ENCODE results near the gene ING5. TPM values are rescaled to one million over a fixed set of nuclear protein-coding genes. Genes with fewer than 3 reads are reported as not detected.
A peak's percentile ranks its signal among the peaks of the same experiment; 100 is the strongest.
"Not testable (repeated sequence)": the region's sequence is repeated elsewhere in the genome, so short reads cannot be mapped to it uniquely, and the experiment has no call there.

ING5 gene
- total RNA-seq, 2 experiments from 2014 or later: 26.4 to 27.4 TPM

DNA sequence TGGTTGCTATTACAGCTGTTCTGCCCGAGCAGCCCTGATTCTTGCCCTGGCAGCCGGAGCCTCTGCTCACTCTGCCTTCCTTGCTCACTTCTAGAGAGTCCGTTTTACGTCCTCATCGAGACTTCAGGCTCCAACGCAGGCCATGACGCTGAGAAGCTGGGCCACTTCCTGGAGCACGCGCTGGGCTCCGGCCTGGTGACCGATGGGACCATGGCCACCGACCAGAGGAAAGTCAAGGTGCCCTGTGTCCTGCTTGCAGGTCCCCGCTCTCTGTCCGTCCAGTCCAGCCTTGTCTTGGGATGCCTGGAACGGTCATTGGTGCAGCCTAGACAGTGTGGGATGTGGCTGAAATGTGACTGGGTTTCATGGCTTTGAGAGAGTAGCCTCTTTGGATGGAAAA lies 49.3 kb downstream of the ING5 start:
- no peak overlapping the region for H3K27ac Mint-ChIP-seq
- DNase-seq: no peak
- H3K9me3 Mint-ChIP-seq: no peaks in the 10 kb centered on the region
- POLR2A ChIA-PET: no interaction called here
- peaks cover 20% of the 10 kb centered on the region for H3K36me3 Mint-ChIP-seq (ENCODE audit: low read depth)
- H3K27me3 Mint-ChIP-seq: no peaks in the 10 kb centered on the region
- no peak overlapping the region for H3K4me3 Mint-ChIP-seq
- H3K4me1 Mint-ChIP-seq: no peaks in the 10 kb centered on the region
- CTCF ChIA-PET: no interaction called here

DNA sequence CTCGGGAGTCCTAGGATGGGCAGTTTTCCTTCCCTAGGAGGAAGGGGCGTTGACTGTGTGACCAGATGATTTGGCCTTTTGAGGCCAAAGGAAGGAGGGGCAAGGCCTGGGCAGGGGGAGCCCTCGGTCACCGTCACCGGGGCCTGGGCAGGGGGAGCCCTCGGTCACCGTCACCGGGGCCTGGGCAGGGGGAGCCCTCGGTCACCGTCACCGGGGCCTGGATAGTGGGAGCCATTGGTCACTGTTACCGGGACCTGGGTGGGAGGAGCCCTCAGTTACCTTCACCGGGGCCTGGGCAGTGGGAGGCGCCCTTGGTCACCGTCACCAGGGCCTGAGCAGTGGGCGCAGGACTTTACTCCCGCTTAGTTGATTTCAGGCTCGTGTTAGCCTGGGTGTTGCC lies 49.9 kb downstream of the ING5 start:
- H3K27me3 Mint-ChIP-seq: no peaks in the 10 kb centered on the region
- H3K4me1 Mint-ChIP-seq: no peaks in the 10 kb centered on the region
- ChIA-PET CTCF (no interaction called here), POLR2A (no interaction called here)
- peaks cover 19% of the 10 kb centered on the region for H3K36me3 Mint-ChIP-seq (ENCODE audit: low read depth)
- no peak overlapping the region for H3K4me3 Mint-ChIP-seq
- no peak for DNase-seq
- no peak overlapping the region for H3K27ac Mint-ChIP-seq
- H3K9me3 Mint-ChIP-seq: no peaks in the 10 kb centered on the region

DNA sequence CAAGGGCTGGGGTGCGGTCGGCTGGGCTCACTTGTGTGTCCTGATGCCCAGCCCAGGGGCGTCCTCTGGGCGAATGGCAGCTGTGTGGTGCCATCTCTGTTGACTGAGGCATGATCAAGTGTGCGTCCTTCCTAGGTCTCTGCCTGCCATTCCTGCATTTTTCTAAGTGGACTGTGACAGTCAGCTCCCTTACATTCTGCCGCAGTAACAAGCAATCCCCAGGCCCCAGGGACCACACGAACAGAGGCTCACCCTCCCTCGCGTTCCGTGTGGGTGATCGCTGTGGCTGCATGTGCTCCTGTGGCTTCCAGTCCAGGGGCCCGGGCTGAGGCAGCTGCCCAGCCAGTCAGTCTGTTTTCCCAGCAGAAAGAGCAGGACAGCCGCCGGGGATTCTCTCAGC lies 50.4 kb downstream of the ING5 start:
- DNase-seq: no peak
- Mint-ChIP-seq H3K27me3 (no peaks in the 10 kb centered on the region), H3K36me3 (ENCODE audit: low read depth) (peaks cover 15% of the 10 kb centered on the region), H3K27ac (no peak overlapping the region), H3K9me3 (no peaks in the 10 kb centered on the region), H3K4me3 (no peak overlapping the region), H3K4me1 (peaks cover 2% of the 10 kb centered on the region)
- ChIA-PET CTCF (no interaction called here), POLR2A (no interaction called here)

DNA sequence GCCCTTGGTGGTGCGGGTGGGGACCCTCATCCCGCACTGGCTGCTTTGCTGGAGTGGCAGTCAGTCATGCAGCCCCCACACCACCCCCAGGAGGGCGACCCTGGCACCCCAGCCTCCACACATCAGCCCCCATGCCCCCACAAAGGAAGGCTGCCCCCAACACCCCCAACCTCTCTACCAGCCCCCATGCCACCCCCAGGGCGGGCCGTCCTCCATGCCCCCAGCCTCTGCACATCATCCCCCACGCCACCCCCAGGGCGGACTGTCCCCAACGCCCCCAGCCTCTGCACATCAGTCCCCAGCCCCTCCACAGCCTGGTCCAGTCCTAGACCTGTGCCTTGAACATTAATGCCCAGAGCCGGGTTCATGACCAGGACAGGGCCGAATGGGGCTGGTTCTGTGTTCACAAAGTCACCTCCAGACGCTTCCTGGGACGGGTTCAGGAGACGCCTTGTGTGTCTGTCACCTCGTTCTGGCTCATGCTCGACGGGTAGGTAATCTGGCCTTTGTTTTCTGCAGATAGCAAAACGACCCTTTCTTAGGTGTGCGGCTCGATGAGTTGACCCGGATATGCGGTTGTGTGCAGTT lies 50.9 kb downstream of the ING5 start:
- CTCF ChIA-PET: no interaction called here
- Mint-ChIP-seq H3K27me3 (no peaks in the 10 kb centered on the region), H3K36me3 (ENCODE audit: low read depth) (peaks cover 14% of the 10 kb centered on the region), H3K27ac (no peak overlapping the region), H3K4me1 (peaks cover 2% of the 10 kb centered on the region), H3K9me3 (no peaks in the 10 kb centered on the region), H3K4me3 (no peak overlapping the region)
- POLR2A ChIA-PET: no interaction called here
- DNase-seq: no peak

DNA sequence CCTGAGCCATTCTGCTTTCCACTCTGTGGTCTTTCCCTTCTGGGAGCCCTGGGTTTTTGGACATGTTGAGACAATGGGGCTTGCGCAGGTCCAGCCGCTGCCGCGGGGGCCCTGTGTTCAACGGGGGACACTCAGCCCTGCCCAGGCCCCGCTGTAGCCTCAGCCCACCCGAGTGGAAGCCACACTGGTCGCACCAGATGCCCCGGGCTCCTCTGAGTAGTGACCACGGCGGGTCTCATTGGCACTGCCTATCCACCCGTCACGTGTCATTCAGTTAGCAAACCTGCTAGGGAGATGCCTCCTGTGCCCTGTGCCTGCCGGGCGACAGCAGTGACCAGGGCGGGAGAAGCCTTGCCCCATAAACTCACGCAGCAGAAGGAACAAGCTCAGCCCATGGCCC lies 51.7 kb downstream of the ING5 start:
- Mint-ChIP-seq H3K27ac (no peak overlapping the region), H3K36me3 (ENCODE audit: low read depth) (peaks cover 17% of the 10 kb centered on the region), H3K27me3 (no peaks in the 10 kb centered on the region), H3K4me3 (no peak overlapping the region), H3K9me3 (no peaks in the 10 kb centered on the region), H3K4me1 (peaks cover 7% of the 10 kb centered on the region)
- CTCF ChIA-PET: no interaction called here
- DNase-seq: no peak
- POLR2A ChIA-PET: no interaction called here

DNA sequence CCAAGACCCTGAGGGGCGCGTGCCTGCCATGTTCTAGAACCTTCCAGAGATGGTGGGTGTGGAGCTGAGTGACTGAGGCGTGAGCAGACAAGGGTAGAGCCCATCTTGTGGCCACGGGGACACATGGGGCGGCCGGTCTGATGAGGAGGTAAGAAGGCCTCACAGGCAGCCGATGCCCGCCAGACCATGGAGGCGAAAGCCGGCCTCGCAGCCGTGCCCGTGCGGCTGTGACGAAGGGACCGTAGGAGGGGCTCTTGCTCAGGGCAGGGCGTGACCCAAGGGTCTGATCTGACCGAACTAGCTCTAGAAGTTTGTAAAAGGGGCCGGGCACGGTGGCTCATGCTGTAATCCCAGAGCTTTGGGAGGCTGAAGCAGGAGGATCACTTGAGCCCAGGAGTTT lies 52.2 kb downstream of the ING5 start:
- Mint-ChIP-seq H3K4me1 (peaks cover 11% of the 10 kb centered on the region), H3K27ac (no peak overlapping the region), H3K4me3 (no peak overlapping the region), H3K36me3 (ENCODE audit: low read depth) (peaks cover 14% of the 10 kb centered on the region), H3K27me3 (no peaks in the 10 kb centered on the region), H3K9me3 (no peaks in the 10 kb centered on the region)
- ChIA-PET CTCF (no interaction called here), POLR2A (interaction anchor here (1.4 kb wide), 1 partner anchor 10 kb away, joined by 3 read pairs; no protein-coding TSS in a partner anchor)
- DNase-seq: no peak

DNA sequence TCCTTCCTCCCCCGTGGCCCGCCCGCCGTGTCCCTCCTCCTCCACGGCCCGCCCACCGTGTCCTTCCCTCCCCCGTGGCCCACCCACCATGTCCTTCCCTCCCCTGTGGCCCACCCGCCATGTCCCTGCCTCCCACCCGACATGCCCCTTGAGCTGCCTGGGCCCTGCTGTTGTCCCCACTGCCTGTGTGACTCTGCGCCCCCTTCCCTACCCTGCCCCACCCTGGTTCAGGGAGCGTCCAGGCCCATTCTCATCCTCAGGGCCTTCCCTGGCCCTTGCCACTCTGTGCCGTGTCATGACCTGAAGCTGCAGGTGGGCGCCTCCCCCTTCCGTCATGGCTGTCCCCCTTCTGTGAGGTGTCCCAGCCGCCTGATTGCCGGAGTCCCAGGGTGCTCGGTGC lies 53.3 kb downstream of the ING5 start:
- DNase-seq: no peak
- H3K4me1 Mint-ChIP-seq: peaks cover 19% of the 10 kb centered on the region
- peaks cover 15% of the 10 kb centered on the region for H3K36me3 Mint-ChIP-seq (ENCODE audit: low read depth)
- no peak overlapping the region for H3K27ac Mint-ChIP-seq
- POLR2A ChIA-PET: interaction anchor here (1.4 kb wide), 1 partner anchor 12 kb away, joined by 3 read pairs; no protein-coding TSS in a partner anchor
- H3K9me3 Mint-ChIP-seq: peaks cover 2% of the 10 kb centered on the region
- no peaks in the 10 kb centered on the region for H3K27me3 Mint-ChIP-seq
- H3K4me3 Mint-ChIP-seq: no peak overlapping the region
- CTCF ChIA-PET: no interaction called here

DNA sequence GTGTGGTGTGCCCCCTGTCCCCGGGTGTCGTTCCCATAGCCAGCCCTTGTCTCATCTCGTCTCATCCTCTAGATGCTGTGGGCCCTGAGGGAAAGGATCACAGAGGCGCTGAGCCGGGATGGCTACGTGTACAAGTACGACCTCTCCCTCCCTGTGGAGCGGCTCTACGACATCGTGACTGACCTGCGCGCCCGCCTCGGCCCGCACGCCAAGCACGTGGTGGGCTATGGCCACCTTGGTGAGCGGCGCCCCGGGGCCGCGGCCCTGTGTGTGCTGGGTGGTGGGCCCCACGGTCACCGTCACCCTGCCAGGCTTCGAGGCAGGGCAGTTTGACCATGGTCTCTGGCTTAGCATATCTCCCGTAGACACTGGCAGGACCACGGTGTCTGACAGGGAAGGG lies 53.9 kb downstream of the ING5 start:
- Mint-ChIP-seq H3K36me3 (ENCODE audit: low read depth) (peaks cover 17% of the 10 kb centered on the region), H3K27me3 (no peaks in the 10 kb centered on the region), H3K9me3 (peaks cover 4% of the 10 kb centered on the region), H3K4me1 (peaks cover 20% of the 10 kb centered on the region), H3K4me3 (no peak overlapping the region), H3K27ac (no peak overlapping the region)
- no peak for DNase-seq
- ChIA-PET CTCF (interaction anchor here (0.6 kb wide), 1 partner anchor 24 kb away, joined by 4 read pairs; no protein-coding TSS in a partner anchor), POLR2A (no interaction called here)

DNA sequence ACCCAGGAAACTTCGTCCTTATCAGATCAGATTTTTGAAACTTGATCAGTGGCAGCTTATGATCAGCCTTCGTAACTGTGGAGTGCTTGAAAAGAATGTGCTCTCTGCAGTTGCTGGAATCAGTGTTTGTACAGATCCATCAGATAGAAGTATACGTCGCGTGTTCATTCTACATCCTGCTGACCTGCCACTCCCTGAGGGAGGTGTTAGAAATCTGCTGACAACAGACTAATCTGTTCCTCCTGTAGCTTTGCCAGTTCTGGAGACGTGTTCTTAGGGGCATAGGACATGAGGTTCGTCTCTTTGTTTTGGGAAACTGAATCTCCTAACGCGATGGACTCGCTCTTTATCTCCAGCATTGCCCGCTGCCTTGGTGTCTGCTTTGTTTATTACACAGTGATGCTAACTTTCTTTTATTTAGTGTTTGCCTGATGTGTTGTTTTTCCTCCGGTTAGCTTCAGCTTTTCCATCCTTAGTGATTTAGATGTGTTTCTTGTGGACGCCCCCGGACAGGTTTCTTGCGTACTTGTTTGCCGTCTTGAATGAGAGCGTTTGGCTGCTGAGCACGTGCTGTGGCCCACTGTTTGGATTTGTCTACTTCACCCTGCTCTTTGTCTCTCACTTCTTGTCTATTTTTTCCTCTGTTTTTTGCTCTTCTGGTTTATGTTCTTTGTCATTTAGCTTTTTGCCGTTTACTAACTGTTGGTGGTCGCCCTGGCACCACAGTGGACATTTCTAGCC lies 57.4 kb downstream of the ING5 start:
- no peaks in the 10 kb centered on the region for H3K27me3 Mint-ChIP-seq
- no peak for DNase-seq
- H3K4me1 Mint-ChIP-seq: peaks cover 52% of the 10 kb centered on the region
- CTCF ChIA-PET: interaction anchor here (0.7 to 1.0 kb wide), 3 partner anchors 12 to 149 kb away, joined by 3 read pairs; no protein-coding TSS in a partner anchor
- POLR2A ChIA-PET: interaction anchor here (2.4 to 2.5 kb wide), 2 partner anchors 19 to 24 kb away, joined by 9 read pairs; partner anchors contain the start of gene D2HGDH
- peaks cover 22% of the 10 kb centered on the region for H3K36me3 Mint-ChIP-seq (ENCODE audit: low read depth)
- H3K27ac Mint-ChIP-seq: peak overlapping the region; percentile 70
- peaks cover 4% of the 10 kb centered on the region for H3K9me3 Mint-ChIP-seq
- H3K4me3 Mint-ChIP-seq: peak overlapping the region; percentile 1

DNA sequence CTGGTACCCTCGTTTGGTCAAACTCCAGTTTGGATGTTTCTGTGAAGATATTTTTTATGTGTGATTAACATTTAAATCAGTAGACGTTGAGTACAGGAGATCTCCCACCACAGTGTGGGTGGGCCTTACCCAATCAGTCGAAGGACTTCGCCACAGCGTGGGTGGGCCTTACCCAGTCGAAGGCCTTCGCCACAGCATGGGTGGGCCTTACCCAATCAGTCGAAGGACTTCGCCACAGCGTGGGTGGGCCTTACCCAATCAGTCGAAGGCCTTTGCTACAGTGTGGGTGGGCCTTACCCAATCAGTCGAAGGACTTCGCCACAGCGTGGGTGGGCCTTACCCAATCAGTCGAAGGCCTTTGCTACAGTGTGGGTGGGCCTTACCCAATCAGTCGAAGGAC lies 58.1 kb downstream of the ING5 start:
- POLR2A ChIA-PET: interaction anchor here (2.4 kb wide), 1 partner anchor 25 kb away, joined by 9 read pairs; the partner anchor contains the start of gene D2HGDH
- CTCF ChIA-PET: not testable (repeated sequence)

DNA sequence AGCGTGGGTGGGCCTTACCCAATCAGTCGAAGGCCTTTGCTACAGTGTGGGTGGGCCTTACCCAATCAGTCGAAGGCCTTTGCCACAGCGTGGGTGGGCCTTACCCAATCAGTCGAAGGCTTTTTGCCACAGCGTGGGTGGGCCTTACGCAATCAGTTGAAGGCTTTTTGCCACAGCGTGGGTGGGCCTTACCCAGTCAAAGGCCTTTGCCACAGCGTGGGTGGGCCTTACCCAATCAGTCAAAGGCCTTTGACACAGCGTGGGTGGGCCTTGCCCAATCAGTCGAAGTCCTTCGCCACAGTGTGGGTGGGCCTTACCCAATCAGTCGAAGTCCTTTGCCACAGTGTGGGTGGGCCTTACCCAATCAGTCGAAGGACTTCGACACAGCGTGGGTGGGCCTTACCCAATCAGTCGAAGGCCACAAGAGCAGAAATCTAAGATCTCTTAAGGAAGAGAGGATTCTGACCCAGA lies 58.5 kb downstream of the ING5 start:
- ChIA-PET POLR2A (no interaction called here), CTCF (no interaction called here)
- no peak for DNase-seq
- H3K4me3 Mint-ChIP-seq: no peak overlapping the region
- H3K27me3 Mint-ChIP-seq: no peaks in the 10 kb centered on the region
- H3K27ac Mint-ChIP-seq: peak overlapping the region; percentile 27
- H3K9me3 Mint-ChIP-seq: peaks cover 4% of the 10 kb centered on the region
- H3K36me3 Mint-ChIP-seq (ENCODE audit: low read depth): peaks cover 21% of the 10 kb centered on the region
- H3K4me1 Mint-ChIP-seq: peaks cover 57% of the 10 kb centered on the region

More for the DNA sequence above, 58.1 kb downstream of the ING5 start:
- peak overlapping the region; percentile 70 for H3K27ac Mint-ChIP-seq
- peaks cover 21% of the 10 kb centered on the region for H3K36me3 Mint-ChIP-seq (ENCODE audit: low read depth)
- not testable (repeated sequence) for H3K9me3 Mint-ChIP-seq, H3K27me3 Mint-ChIP-seq, DNase-seq
- peak overlapping the region; percentile 1 for H3K4me3 Mint-ChIP-seq
- H3K4me1 Mint-ChIP-seq: peaks cover 57% of the 10 kb centered on the region

DNA sequence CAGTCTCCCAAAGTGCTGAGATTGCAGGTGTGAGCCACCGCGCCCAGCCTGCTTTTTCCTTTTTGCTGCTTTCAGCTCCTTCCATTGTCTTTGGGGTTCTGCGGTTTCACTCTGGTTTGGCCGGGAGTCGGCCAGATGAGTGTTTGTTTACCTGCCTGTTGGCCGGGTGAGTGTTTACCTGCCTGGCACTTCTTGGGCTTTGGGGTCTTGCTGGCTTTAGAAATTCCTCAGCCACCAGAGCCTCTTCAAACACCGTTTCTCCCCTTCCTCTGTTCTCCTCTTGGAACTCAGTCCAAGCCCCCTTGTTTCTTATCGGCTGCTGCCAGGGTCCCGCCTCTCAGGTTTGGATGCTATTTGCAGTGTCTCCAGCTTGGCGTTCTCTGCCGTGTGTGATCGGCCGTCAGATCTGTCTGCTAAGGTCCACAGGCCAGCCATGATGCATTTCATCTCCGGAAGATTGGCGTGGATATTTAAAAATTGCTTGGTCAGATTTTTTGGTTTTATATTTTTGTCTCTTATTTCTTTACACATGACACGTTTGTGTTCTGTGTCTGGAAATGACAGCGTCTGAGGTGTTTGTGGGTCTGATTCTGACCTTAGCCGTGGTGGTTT lies 60.6 kb downstream of the ING5 start:
- POLR2A ChIA-PET: interaction anchor here (0.6 to 3.6 kb wide), 15 partner anchors 10 to 128 kb away, joined by 3 to 41 read pairs (median 9); partner anchors contain the start of genes D2HGDH, DTYMK, ING5 and PDCD1

DNA sequence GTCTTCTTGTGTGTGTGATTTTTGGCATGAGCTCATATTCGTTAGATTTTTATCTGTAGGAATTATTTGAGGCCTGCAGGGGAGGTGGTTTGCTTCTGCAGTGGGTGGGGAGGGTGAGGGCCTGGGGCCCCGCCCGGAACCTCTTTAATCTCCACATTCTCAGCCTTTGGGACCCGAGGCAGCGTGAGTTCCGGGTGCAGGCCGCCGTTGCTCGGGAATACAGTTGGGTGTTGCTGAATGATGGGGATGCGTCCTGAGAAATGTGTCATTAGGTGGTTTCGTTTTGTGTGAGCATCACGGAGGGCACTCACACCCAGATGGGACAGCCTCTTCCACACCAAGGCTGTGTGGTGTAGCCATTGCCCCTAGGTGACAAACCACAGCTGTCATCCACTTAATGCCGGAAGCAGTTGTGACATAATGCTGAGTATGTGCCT lies 61.1 kb downstream of the ING5 start:
- Mint-ChIP-seq H3K27ac (peak overlapping the region; percentile 92), H3K4me3 (peak overlapping the region; percentile 45), H3K4me1 (peaks cover 53% of the 10 kb centered on the region), H3K36me3 (ENCODE audit: low read depth) (peaks cover 19% of the 10 kb centered on the region), H3K9me3 (peaks cover 4% of the 10 kb centered on the region), H3K27me3 (no peaks in the 10 kb centered on the region)
- ChIA-PET CTCF (interaction anchor here (0.8 to 2.2 kb wide), 5 partner anchors 23 to 116 kb away, joined by 3 to 8 read pairs (median 5); partner anchors contain the start of gene RTP5), POLR2A (interaction anchor here (0.6 to 3.6 kb wide), 16 partner anchors 10 to 129 kb away, joined by 3 to 41 read pairs (median 8); partner anchors contain the start of genes D2HGDH, DTYMK, ING5 and PDCD1)
- peak; percentile 87 for DNase-seq

More for the DNA sequence above, 60.6 kb downstream of the ING5 start:
- no peaks in the 10 kb centered on the region for H3K27me3 Mint-ChIP-seq
- H3K27ac Mint-ChIP-seq: peak overlapping the region; percentile 92
- peaks cover 4% of the 10 kb centered on the region for H3K9me3 Mint-ChIP-seq
- H3K4me1 Mint-ChIP-seq: peaks cover 55% of the 10 kb centered on the region
- peak overlapping the region; percentile 45 for H3K4me3 Mint-ChIP-seq
- DNase-seq: peak; percentile 49
- H3K36me3 Mint-ChIP-seq (ENCODE audit: low read depth): peaks cover 21% of the 10 kb centered on the region
- CTCF ChIA-PET: interaction anchor here (0.8 to 2.2 kb wide), 5 partner anchors 22 to 116 kb away, joined by 3 to 8 read pairs (median 5); partner anchors contain the start of gene RTP5

All from activated CD4-positive, alpha-beta memory T cell treated with anti-CD3 and anti-CD28 coated beads, Interleukin-2, amount 10 ng/mL, durations not matched to agents 7 days and 5 days (primary cell).